ENCODE data around the gene MOB3A. TPM values are rescaled to one million over a fixed set of nuclear protein-coding genes. Genes with fewer than 3 reads are reported as not detected.

MOB3A gene
- total and polyA plus RNA-seq, 7 experiments from 2014 or later, result 49.5 to 269 (median 114) TPM

DNA sequence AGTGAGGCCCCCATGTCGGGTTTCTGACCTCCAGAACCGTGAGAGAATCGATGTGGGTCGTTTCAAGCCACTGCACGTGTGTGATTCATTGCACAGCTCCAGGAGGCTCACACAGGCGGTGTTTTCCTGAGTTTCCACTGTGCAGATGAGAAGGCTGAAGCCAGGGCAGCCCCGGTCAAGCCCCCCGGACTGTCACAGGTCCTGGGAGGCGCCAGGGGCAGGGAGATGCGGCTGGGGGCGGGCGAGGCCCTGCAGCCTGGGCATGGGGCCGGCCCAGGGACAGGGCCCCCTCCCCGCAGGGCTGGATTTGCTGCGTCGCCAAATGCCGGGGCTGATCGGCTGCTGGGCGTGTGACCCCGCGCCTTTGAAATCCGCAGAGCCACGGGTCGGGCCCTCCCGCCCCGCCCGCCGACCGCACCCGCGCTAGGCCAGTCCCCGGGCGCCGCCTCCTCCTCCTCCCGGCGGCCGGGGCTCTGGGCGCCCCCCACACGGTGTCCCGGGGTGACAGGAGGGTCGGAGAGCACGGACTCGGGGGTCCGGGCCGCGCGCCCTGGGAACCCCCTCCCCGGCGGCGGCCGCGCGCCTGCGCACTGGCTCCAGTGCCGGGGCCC lies 35.1 kb downstream of the MOB3A start:
- H3K27me3 ChIP-seq (ENCODE audit: control insufficient read depth in 2 of 2, insufficient read depth in 2 of 2, low read length in 2 of 2), result no peaks in the 10 kb centered on the region
- no peaks in the 10 kb centered on the region for H3K36me3 Mint-ChIP-seq
- ATAC-seq (peak; percentile 66), DNase-seq (no peak)
- peak overlapping the region; percentile 91 to 97 (median 94) for H3K4me3 Mint-ChIP-seq
- ChIA-PET POLR2A (interaction anchor here (0.9 to 4.1 kb wide), 12 partner anchors 9 to 162 kb away, joined by 3 to 41 read pairs (median 7); partner anchors contain the start of genes MKNK2 and MOB3A), CTCF (interaction anchor here (1.2 kb wide), 1 partner anchor 9 kb away, joined by 8 read pairs; the partner anchor contains the start of gene MKNK2)
- peak overlapping the region; percentile 95 to 99 (median 97) for H3K27ac Mint-ChIP-seq
- H3K4me3 ChIP-seq (ENCODE audit: low read length), result peak overlapping the region; percentile 72
- H3K27ac ChIP-seq (ENCODE audit: low read depth, low read length), result peak overlapping the region; percentile 99
- H3K4me1 ChIP-seq (ENCODE audit: control insufficient read depth in 2 of 2, insufficient read depth in 2 of 2, low read length in 2 of 2), result peaks cover 37 to 54% of the 10 kb centered on the region in 2 donors
- no peaks in the 10 kb centered on the region for H3K9me3 ChIP-seq (ENCODE audit: control insufficient read depth in 2 of 3, low read length in 3 of 3)
- H3K4me1 Mint-ChIP-seq, result peaks cover 20 to 66% (median 27%) of the 10 kb centered on the region in 7 donors
- no peaks in the 10 kb centered on the region for H3K36me3 ChIP-seq (ENCODE audit: control insufficient read depth in 2 of 3, insufficient read depth in 3 of 3, low read length in 3 of 3)
- intact Hi-C loops (cut with micrococcal nuclease), result loop anchor here (1.0 to 5.0 kb wide), 9 partner anchors 8 to 199 kb away; partner anchors contain the start of genes IZUMO4 (in 2 of the 2), MKNK2 (in 2 of the 2), MOB3A (in 2 of the 2) and ABHD17A (in 1 of the 2)
- no peaks in the 10 kb centered on the region for H3K27me3 Mint-ChIP-seq
- H3K9me3 Mint-ChIP-seq, result peaks cover 0 to 4% (median 0%) of the 10 kb centered on the region in 11 donors

DNA sequence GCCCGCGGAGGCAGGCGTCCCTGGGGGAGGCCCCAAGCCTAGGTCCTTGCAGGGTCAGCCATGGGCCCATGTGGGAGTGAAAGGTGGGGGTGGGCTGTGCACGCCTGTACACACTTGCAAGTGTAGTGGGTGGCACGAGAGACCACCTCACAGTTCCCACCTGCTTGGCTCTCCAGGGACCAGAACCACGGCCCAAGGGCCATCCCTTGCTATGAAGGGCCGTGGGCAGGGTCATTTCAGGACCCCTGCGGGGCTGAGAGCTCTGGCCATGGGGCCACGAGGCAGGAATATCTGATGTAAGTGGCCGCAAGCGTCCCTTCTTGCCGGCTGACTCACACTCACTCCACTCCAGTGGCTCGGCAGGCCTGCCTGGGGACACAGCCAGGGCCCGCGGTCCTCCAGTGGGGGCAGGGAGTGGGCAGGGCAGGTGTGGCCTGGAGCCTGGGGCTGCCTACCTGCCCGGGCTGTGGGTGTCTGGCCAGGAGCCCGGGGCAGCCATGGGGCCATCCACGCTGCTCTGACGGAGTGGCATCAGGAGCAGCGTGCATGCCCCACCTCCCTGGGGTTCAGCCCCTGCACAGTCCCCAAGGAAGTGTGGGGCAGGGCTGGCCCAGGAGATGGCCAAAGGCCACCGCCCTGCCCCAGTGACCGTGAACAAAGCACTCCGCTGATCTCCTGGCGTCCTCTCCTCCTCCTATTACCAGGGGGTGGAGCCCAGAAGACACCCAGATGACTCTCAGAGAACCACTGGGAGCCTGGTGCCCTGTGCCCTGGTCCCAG lies 36.5 kb downstream of the MOB3A start:
- Mint-ChIP-seq H3K36me3 (no peaks in the 10 kb centered on the region), H3K9me3 (peaks cover 0 to 4% (median 0%) of the 10 kb centered on the region in 11 donors), H3K27me3 (no peaks in the 10 kb centered on the region), H3K4me1 (peaks cover 25 to 78% (median 38%) of the 10 kb centered on the region in 7 donors), H3K27ac (peak overlapping the region; percentile 95 to 99 (median 97)), H3K4me3 (peak overlapping the region; percentile 91 to 97 (median 94))
- peak overlapping the region; percentile 99 for H3K27ac ChIP-seq (ENCODE audit: low read depth, low read length)
- H3K27me3 ChIP-seq (ENCODE audit: control insufficient read depth in 2 of 2, insufficient read depth in 2 of 2, low read length in 2 of 2), result no peaks in the 10 kb centered on the region
- H3K4me3 ChIP-seq (ENCODE audit: low read length), result no peak overlapping the region
- intact Hi-C loops (cut with micrococcal nuclease), result loop anchor here (1.0 to 5.0 kb wide), 3 partner anchors 17 to 197 kb away; partner anchors contain the start of gene KLF16 (in 1 of the 2)
- ChIA-PET POLR2A (interaction anchor here (0.6 to 4.1 kb wide), 10 partner anchors 8 to 36 kb away, joined by 3 to 41 read pairs (median 4); partner anchors contain the start of genes MKNK2 and MOB3A), CTCF (no interaction called here)
- no peaks in the 10 kb centered on the region for H3K36me3 ChIP-seq (ENCODE audit: control insufficient read depth in 2 of 3, insufficient read depth in 3 of 3, low read length in 3 of 3)
- no peaks in the 10 kb centered on the region for H3K9me3 ChIP-seq (ENCODE audit: control insufficient read depth in 2 of 3, low read length in 3 of 3)
- ATAC-seq (no peak), DNase-seq (no peak)
- peaks cover 38 to 65% of the 10 kb centered on the region in 2 donors for H3K4me1 ChIP-seq (ENCODE audit: control insufficient read depth in 2 of 2, insufficient read depth in 2 of 2, low read length in 2 of 2)

GRCh38 chr19:2058570-2059421 lies 37.3 kb downstream of the MOB3A start:
- Histone ChIP-seq H3K9me3 (ENCODE audit: control insufficient read depth in 2 of 3, low read length in 3 of 3) (no peaks in the 10 kb centered on the region), H3K36me3 (ENCODE audit: control insufficient read depth in 2 of 3, insufficient read depth in 3 of 3, low read length in 3 of 3) (no peaks in the 10 kb centered on the region), H3K27me3 (ENCODE audit: control insufficient read depth in 2 of 2, insufficient read depth in 2 of 2, low read length in 2 of 2) (no peaks in the 10 kb centered on the region), H3K4me1 (ENCODE audit: control insufficient read depth in 2 of 2, insufficient read depth in 2 of 2, low read length in 2 of 2) (peaks cover 38 to 65% of the 10 kb centered on the region in 2 donors), H3K4me3 (ENCODE audit: low read length) (no peak overlapping the region), H3K27ac (ENCODE audit: low read depth, low read length) (peak overlapping the region; percentile 99)
- POLR2A ChIA-PET, result interaction anchor here (0.6 to 4.1 kb wide), 9 partner anchors 7 to 40 kb away, joined by 3 to 41 read pairs (median 4); partner anchors contain the start of genes MKNK2 and MOB3A
- H3K27ac Mint-ChIP-seq, result peak overlapping the region; percentile 80 to 92 (median 88)
- H3K27me3 Mint-ChIP-seq, result no peaks in the 10 kb centered on the region
- peaks cover 26 to 75% (median 41%) of the 10 kb centered on the region in 7 donors for H3K4me1 Mint-ChIP-seq
- no peaks in the 10 kb centered on the region for H3K36me3 Mint-ChIP-seq
- H3K9me3 Mint-ChIP-seq, result peaks cover 0 to 4% (median 0%) of the 10 kb centered on the region in 11 donors
- peak overlapping the region in 9 of 10 donors; percentile 29 to 69 (median 61) for H3K4me3 Mint-ChIP-seq
- CTCF ChIA-PET, result no interaction called here
- intact Hi-C loops (cut with micrococcal nuclease), result no loop called here
- ATAC-seq (no peak), DNase-seq (no peak)

GRCh38 chr19:2057484-2058469 lies 38.3 kb downstream of the MOB3A start:
- Histone ChIP-seq H3K36me3 (ENCODE audit: control insufficient read depth in 2 of 3, insufficient read depth in 3 of 3, low read length in 3 of 3) (no peaks in the 10 kb centered on the region), H3K27ac (ENCODE audit: low read depth, low read length) (peak overlapping the region; percentile 99), H3K4me3 (ENCODE audit: low read length) (no peak overlapping the region), H3K27me3 (ENCODE audit: control insufficient read depth in 2 of 2, insufficient read depth in 2 of 2, low read length in 2 of 2) (no peaks in the 10 kb centered on the region), H3K9me3 (ENCODE audit: control insufficient read depth in 2 of 3, low read length in 3 of 3) (no peaks in the 10 kb centered on the region), H3K4me1 (ENCODE audit: control insufficient read depth in 2 of 2, insufficient read depth in 2 of 2, low read length in 2 of 2) (peaks cover 38 to 64% of the 10 kb centered on the region in 2 donors)
- DNase-seq (no peak), ATAC-seq (no peak)
- no peaks in the 10 kb centered on the region for H3K27me3 Mint-ChIP-seq
- H3K27ac Mint-ChIP-seq, result peak overlapping the region; percentile 76 to 92 (median 88)
- peak overlapping the region in 9 of 10 donors; percentile 14 to 79 (median 60) for H3K4me3 Mint-ChIP-seq
- ChIA-PET CTCF (no interaction called here), POLR2A (interaction anchor here (0.6 to 1.5 kb wide), 5 partner anchors 17 to 75 kb away, joined by 3 to 8 read pairs (median 4); no protein-coding TSS in a partner anchor)
- intact Hi-C loops (cut with micrococcal nuclease), result no loop called here
- no peaks in the 10 kb centered on the region for H3K36me3 Mint-ChIP-seq
- H3K9me3 Mint-ChIP-seq, result peaks cover 0 to 4% (median 0%) of the 10 kb centered on the region in 11 donors
- peaks cover 28 to 70% (median 41%) of the 10 kb centered on the region in 7 donors for H3K4me1 Mint-ChIP-seq

GRCh38 chr19:2056837-2057192 lies 39.3 kb downstream of the MOB3A start:
- DNase-seq (no peak), ATAC-seq (no peak)
- CTCF ChIA-PET, result no interaction called here
- Mint-ChIP-seq H3K4me3 (peak overlapping the region; percentile 44 to 83 (median 66)), H3K4me1 (peaks cover 23 to 70% (median 38%) of the 10 kb centered on the region in 7 donors), H3K9me3 (peaks cover 0 to 4% (median 0%) of the 10 kb centered on the region in 11 donors), H3K36me3 (no peaks in the 10 kb centered on the region), H3K27me3 (no peaks in the 10 kb centered on the region), H3K27ac (peak overlapping the region; percentile 67 to 92 (median 87))
- H3K9me3 ChIP-seq (ENCODE audit: control insufficient read depth in 2 of 3, low read length in 3 of 3), result no peaks in the 10 kb centered on the region
- POLR2A ChIA-PET, result interaction anchor here (1.0 to 1.7 kb wide), 7 partner anchors 14 to 38 kb away, joined by 3 to 10 read pairs (median 5); no protein-coding TSS in a partner anchor
- H3K27me3 ChIP-seq (ENCODE audit: control insufficient read depth in 2 of 2, insufficient read depth in 2 of 2, low read length in 2 of 2), result no peaks in the 10 kb centered on the region
- peaks cover 41 to 63% of the 10 kb centered on the region in 2 donors for H3K4me1 ChIP-seq (ENCODE audit: control insufficient read depth in 2 of 2, insufficient read depth in 2 of 2, low read length in 2 of 2)
- no peaks in the 10 kb centered on the region for H3K36me3 ChIP-seq (ENCODE audit: control insufficient read depth in 2 of 3, insufficient read depth in 3 of 3, low read length in 3 of 3)
- intact Hi-C loops (cut with micrococcal nuclease), result no loop called here
- H3K27ac ChIP-seq (ENCODE audit: low read depth, low read length), result peak overlapping the region; percentile 99
- H3K4me3 ChIP-seq (ENCODE audit: low read length), result no peak overlapping the region
